KMS-11 (cell line): ENCODE measurements around the gene DYTN.

Source experiments
- H2AFZ ChIP-seq: fragments of 200-600 bp; sonication (generic); 2 replicates; pipeline ENCODE4 v1.6.1; 2016; ENCODE audit warnings: antibody characterized with exemption, mixed run types, low read depth
- H3K27ac ChIP-seq: fragments of 200-600 bp; sonication (generic); 2 replicates; pipeline ENCODE4 v1.6.1; 2016; ENCODE audit warnings: mild to moderate bottlenecking, mixed run types
- H3K27me3 ChIP-seq: fragments of 200-600 bp; sonication (generic); 2 replicates; pipeline ENCODE4 v1.6.1; 2017; ENCODE audit warnings: mild to moderate bottlenecking, low read depth, mixed run types, moderate library complexity; ENCODE audit not compliant: insufficient read depth
- H3K36me3 ChIP-seq: fragments of 200-600 bp; sonication (generic); 2 replicates; pipeline ENCODE4 v1.6.1; 2017; ENCODE audit warnings: mild to moderate bottlenecking, mixed run types; ENCODE audit not compliant: insufficient read depth
- H3K4me1 ChIP-seq: fragments of 200-600 bp; sonication (generic); 2 replicates; pipeline ENCODE4 v1.6.1; 2016; ENCODE audit warnings: mild to moderate bottlenecking, low read depth, mixed run types; ENCODE audit not compliant: poor library complexity, severe bottlenecking
- H3K4me2 ChIP-seq: fragments of 200-600 bp; sonication (generic); 2 replicates; pipeline ENCODE4 v1.7.0; 2016; ENCODE audit warnings: mild to moderate bottlenecking, mixed run types
- H3K4me3 ChIP-seq: fragments of 200-600 bp; sonication (generic); IDR thresholded peaks from 2 replicates; pipeline ENCODE4 v1.6.1; 2017; ENCODE audit warnings: low read depth, low read length, mixed read lengths; ENCODE audit not compliant: insufficient read depth
- H3K79me2 ChIP-seq: fragments of 200-600 bp; sonication (generic); 2 replicates; pipeline ENCODE4 v1.6.1; 2016; ENCODE audit warnings: low read depth, mixed run types; ENCODE audit not compliant: insufficient read depth
- H3K9ac ChIP-seq: fragments of 200-600 bp; sonication (generic); 2 replicates; pipeline ENCODE4 v1.6.1; 2016; ENCODE audit warnings: mild to moderate bottlenecking, mixed run types
- H4K20me1 ChIP-seq: fragments of 200-600 bp; sonication (generic); 2 replicates; pipeline ENCODE4 v1.6.1; 2016; ENCODE audit warnings: mild to moderate bottlenecking, mixed run types; ENCODE audit not compliant: insufficient read depth
- CTCF ChIP-seq: fragments of 200-600 bp; sonication (generic); conservative IDR thresholded peaks from 2 replicates; pipeline ENCODE4 v1.6.1; 2017; ENCODE audit warnings: low read depth, mild to moderate bottlenecking, antibody characterized with exemption, low read length, moderate library complexity, mixed read lengths

The DYTN gene

GRCh38 chr2:206756816-206757215, 38.6 kb upstream of the DYTN start:
- Histone ChIP-seq H3K27ac (no peak overlapping the region), H3K36me3 (no peaks in the 10 kb centered on the region), H3K9ac (no peak overlapping the region), H3K4me1 (no peaks in the 10 kb centered on the region), H3K4me2 (no peak overlapping the region), H3K79me2 (no peaks in the 10 kb centered on the region), H4K20me1 (no peaks in the 10 kb centered on the region), H3K4me3 (no peak overlapping the region), H3K27me3 (no peaks in the 10 kb centered on the region), H2AFZ (no peak overlapping the region)
- TF ChIP-seq CTCF = no peak

DNA sequence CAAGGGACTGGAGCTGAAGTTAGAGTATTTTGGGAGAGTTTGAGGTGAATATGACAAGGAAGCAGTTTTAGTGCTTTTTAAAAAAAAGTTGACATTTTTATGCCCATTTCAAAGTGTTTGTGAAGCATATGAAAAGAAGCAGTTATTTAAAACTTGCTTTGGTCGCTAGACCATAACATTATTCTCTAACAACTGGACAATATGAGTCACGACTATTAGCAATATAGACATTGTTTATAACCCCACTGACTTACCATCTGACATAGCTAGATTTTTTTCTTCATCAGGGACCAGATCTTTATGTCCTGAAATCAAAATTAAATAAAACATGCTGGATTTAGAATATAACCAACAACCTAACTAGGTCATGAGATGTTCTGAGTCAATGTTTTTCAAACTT, 22.6 kb upstream of the DYTN start:
- Histone ChIP-seq H3K27me3 (no peaks in the 10 kb centered on the region), H3K9ac (no peak overlapping the region), H3K4me3 (no peak overlapping the region), H2AFZ (no peak overlapping the region), H3K79me2 (no peaks in the 10 kb centered on the region), H3K36me3 (no peaks in the 10 kb centered on the region), H4K20me1 (no peaks in the 10 kb centered on the region), H3K4me2 (no peak overlapping the region), H3K27ac (no peak overlapping the region), H3K4me1 (no peaks in the 10 kb centered on the region)
- TF ChIP-seq CTCF = no peak

DNA sequence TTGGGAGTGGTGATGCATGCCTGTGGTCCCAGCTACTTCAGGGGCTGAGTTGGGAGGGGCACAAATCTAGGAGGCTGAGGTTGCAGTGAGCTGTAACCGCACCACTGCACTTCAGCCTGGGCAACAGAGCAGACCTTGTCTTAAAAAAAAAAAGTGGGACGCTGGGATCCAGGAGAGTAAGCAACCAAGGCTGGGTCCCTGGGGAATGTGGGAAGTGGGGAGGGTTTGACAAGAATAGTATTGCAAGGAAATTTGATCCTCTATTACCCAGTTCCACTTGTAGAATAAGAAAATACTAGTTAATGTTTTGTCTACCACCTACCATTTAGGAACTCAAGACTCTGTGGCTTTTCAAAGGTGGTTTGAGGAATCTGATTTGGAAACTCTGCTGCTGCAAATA, 21.1 kb upstream of the DYTN start:
- Histone ChIP-seq H3K4me2 (no peak overlapping the region), H3K79me2 (no peaks in the 10 kb centered on the region), H4K20me1 (no peaks in the 10 kb centered on the region), H3K4me1 (no peaks in the 10 kb centered on the region), H3K4me3 (no peak overlapping the region), H2AFZ (no peak overlapping the region), H3K27me3 (no peaks in the 10 kb centered on the region), H3K36me3 (no peaks in the 10 kb centered on the region), H3K9ac (no peak overlapping the region), H3K27ac (no peak overlapping the region)
- no peak for TF ChIP-seq CTCF

- no peak overlapping the region for H3K9ac ChIP-seq
- H3K27ac ChIP-seq = no peak overlapping the region
- H2AFZ ChIP-seq = no peak overlapping the region
- H3K79me2 ChIP-seq = no peaks in the 10 kb centered on the region
- H3K36me3 ChIP-seq = no peaks in the 10 kb centered on the region
- TF ChIP-seq CTCF = no peak
- no peaks in the 10 kb centered on the region for H4K20me1 ChIP-seq
- no peak overlapping the region for H3K4me3 ChIP-seq
- no peaks in the 10 kb centered on the region for H3K27me3 ChIP-seq
- H3K4me2 ChIP-seq = no peak overlapping the region
- H3K4me1 ChIP-seq = no peaks in the 10 kb centered on the region
These were observed 18.7 kb upstream of the DYTN start for GRCh38 chr2:206736935-206737334.

- Histone ChIP-seq H3K4me3 (no peak overlapping the region), H3K4me2 (no peak overlapping the region), H3K9ac (no peak overlapping the region), H4K20me1 (no peaks in the 10 kb centered on the region), H3K27me3 (no peaks in the 10 kb centered on the region), H3K36me3 (no peaks in the 10 kb centered on the region), H3K4me1 (no peaks in the 10 kb centered on the region), H3K79me2 (no peaks in the 10 kb centered on the region), H3K27ac (no peak overlapping the region), H2AFZ (no peak overlapping the region)
- no peak for TF ChIP-seq CTCF
These were observed 15.1 kb upstream of the DYTN start for GRCh38 chr2:206733341-206733740.
